K562 (cell line): ENCODE results near the gene ZBTB8A. TPM values are rescaled to one million over a fixed set of nuclear protein-coding genes. Genes with fewer than 3 reads are reported as not detected.

Experiments used
- ADNP ChIP-seq: fragments of 200-800 bp; sonication (Bioruptor generic); IDR thresholded peaks from 2 replicates; pipeline ENCODE4 v1.6.1; 2016; ENCODE audit warnings: missing genetic modification characterization, missing compliant biosample characterization
- ETV1 ChIP-seq: fragments of 450-650 bp; conservative IDR thresholded peaks from 2 replicates; pipeline ENCODE4 v1.6.1; 2016; ENCODE audit warnings: missing genetic modification characterization, control low read depth, low read depth, missing compliant biosample characterization
- FOS ChIP-seq: IDR thresholded peaks from 3 replicates; pipeline ENCODE4 v1.6.1; 2011; ENCODE audit not compliant: insufficient read length; ENCODE audit errors: extremely low read depth
- HLTF ChIP-seq: fragments of 450-650 bp; IDR thresholded peaks from 2 replicates; pipeline ENCODE4 v1.6.1; 2016
- MAFF ChIP-seq: IDR thresholded peaks from 2 replicates; pipeline ENCODE4 v1.6.1; 2012; ENCODE audit warnings: low read length, improper control_type of control experiment
- MGA ChIP-seq: fragments of 450-650 bp; IDR thresholded peaks from 2 replicates; pipeline ENCODE4 v1.6.1; 2016; ENCODE audit warnings: mild to moderate bottlenecking, moderate library complexity
- PTTG1 ChIP-seq: fragments of 450-650 bp; IDR thresholded peaks from 2 replicates; pipeline ENCODE4 v1.6.1; 2016; ENCODE audit warnings: low read depth, mild to moderate bottlenecking, missing genetic modification characterization, missing compliant biosample characterization
- SMARCE1 ChIP-seq: fragments of 450-650 bp; IDR thresholded peaks from 2 replicates; pipeline ENCODE4 v1.7.1; 2016; ENCODE audit warnings: mild to moderate bottlenecking
- ZFP91 ChIP-seq: sonication (generic); formaldehyde crosslinking; IDR thresholded peaks from 2 replicates; pipeline ENCODE4 v1.8.0; 2022; ENCODE audit warnings: mild to moderate bottlenecking, missing genetic modification reagents
- ZNF282 ChIP-seq: sonication (generic); formaldehyde crosslinking; IDR thresholded peaks from 2 replicates; pipeline ENCODE4 v1.8.1; 2023; ENCODE audit warnings: missing genetic modification reagents
- ZNF584 ChIP-seq: fragments of 200-800 bp; sonication (Bioruptor generic); IDR thresholded peaks from 2 replicates; pipeline ENCODE4 v1.6.1; 2016; ENCODE audit warnings: low read depth, mild to moderate bottlenecking, missing genetic modification characterization, missing compliant biosample characterization
- polyA plus RNA-seq, 8 experiments: library from polyadenylated mRNA; depleted of rRNA in 4 of 8; stranded (reverse) in 5 of 8; unstranded in 3 of 8; fragments of >200 nt; fragmentation: Nextera tagmentation in 2 of 8; fragmentation: Illumina TruSeq in 1 of 8; extraction: Ambion mirVana in 2 of 8; extraction: Trizol in 1 of 8; gene quantifications; 2 replicates each; pipeline versions ENCODE4 v1.2.1 to v1.2.3, GENCODE V29; 2011 to 2014; ENCODE audit warnings: inconsistent platforms in 1 of 8, missing spikeins in 1 of 8
- total RNA-seq, 7 experiments: library from RNA; depleted of rRNA in 6 of 7; stranded (reverse); fragments of >200 nt in 6 of 7; fragmentation: Illumina TruSeq in 2 of 7; extraction: Trizol in 2 of 7; gene quantifications; 2 replicates each; pipeline versions ENCODE4 v1.2.1 to v1.2.3, GENCODE V29; 2011 to 2021; ENCODE audit warnings: low replicate concordance in 1 of 7
- TF ChIP-seq, protein P1 (sequence below): fragments of 450-650 bp; IDR thresholded peaks from 2 replicates; pipeline ENCODE4 v1.6.1; 2016; ENCODE audit warnings: missing biosample characterization, missing genetic modification characterization
- TF ChIP-seq, protein P2 (sequence below): fragments of 450-650 bp; formaldehyde crosslinking; IDR thresholded peaks from 2 replicates; pipeline ENCODE4 v1.4.0; 2022; ENCODE audit warnings: mild to moderate bottlenecking, moderate library complexity

ZBTB8A gene
- total and polyA plus RNA-seq, 9 of the 15 experiments (the other 6 are each of a cell fraction or from before 2014, with no cell fraction given), result 0.01 to 0.64 (median 0.09) TPM

GRCh38 chr1:32650752-32651460 is 111.7 kb downstream of the ZBTB8A start, which contains the start of gene RBBP4 (continued):
- peak; percentile 99 for TF ChIP-seq MGA
- TF ChIP-seq HLTF, result peak; percentile 65; the same call in 1 of the 2 replicates
- TF ChIP-seq PTTG1, result peak; percentile 93
- TF ChIP-seq, protein P1, sequence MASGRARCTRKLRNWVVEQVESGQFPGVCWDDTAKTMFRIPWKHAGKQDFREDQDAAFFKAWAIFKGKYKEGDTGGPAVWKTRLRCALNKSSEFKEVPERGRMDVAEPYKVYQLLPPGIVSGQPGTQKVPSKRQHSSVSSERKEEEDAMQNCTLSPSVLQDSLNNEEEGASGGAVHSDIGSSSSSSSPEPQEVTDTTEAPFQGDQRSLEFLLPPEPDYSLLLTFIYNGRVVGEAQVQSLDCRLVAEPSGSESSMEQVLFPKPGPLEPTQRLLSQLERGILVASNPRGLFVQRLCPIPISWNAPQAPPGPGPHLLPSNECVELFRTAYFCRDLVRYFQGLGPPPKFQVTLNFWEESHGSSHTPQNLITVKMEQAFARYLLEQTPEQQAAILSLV, result peak; percentile 96
- no peak for TF ChIP-seq ADNP (tag)
- TF ChIP-seq ZNF282 (CRISPR knock-in tag), result peak; percentile 97; the same call in 1 of the 2 replicates
- TF ChIP-seq, protein P2, sequence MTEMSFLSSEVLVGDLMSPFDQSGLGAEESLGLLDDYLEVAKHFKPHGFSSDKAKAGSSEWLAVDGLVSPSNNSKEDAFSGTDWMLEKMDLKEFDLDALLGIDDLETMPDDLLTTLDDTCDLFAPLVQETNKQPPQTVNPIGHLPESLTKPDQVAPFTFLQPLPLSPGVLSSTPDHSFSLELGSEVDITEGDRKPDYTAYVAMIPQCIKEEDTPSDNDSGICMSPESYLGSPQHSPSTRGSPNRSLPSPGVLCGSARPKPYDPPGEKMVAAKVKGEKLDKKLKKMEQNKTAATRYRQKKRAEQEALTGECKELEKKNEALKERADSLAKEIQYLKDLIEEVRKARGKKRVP (CRISPR knock-in tag), result peak; percentile 91
- TF ChIP-seq FOS, result peak; percentile 87
- TF ChIP-seq ZNF584, result peak; percentile 100
- no peak for TF ChIP-seq ETV1 (tag)
- no peak for TF ChIP-seq SMARCE1
- TF ChIP-seq MAFF, result 0 out of 2 replicates have a peak, but pooled peaks have one; percentile 4
- TF ChIP-seq ZFP91, result no peak; the same call in none of the 2 replicates
